GM10266 (cell line): ENCODE results near the gene HES6.
A peak's percentile ranks its signal among the peaks of the same experiment; 100 is the strongest.
"Not testable (repeated sequence)": the region's sequence is repeated elsewhere in the genome, so short reads cannot be mapped to it uniquely, and the experiment has no call there.

Experiments
- DNase-seq: peaks from one replicate; pipeline ENCODE4 v3.0.0; 2012; ENCODE audit errors: extremely low spot score
- CTCF ChIP-seq: IDR thresholded peaks from 2 replicates; pipeline ENCODE4 v1.5.1; 2012; ENCODE audit warnings: mild to moderate bottlenecking, low read depth; ENCODE audit not compliant: control insufficient read depth, insufficient read depth; ENCODE audit errors: missing control alignments

HES6 gene

GRCh38 chr2:238280083-238280825 is 40.4 kb upstream of the HES6 start:
- TF ChIP-seq CTCF: no peak
- no peak for DNase-seq

GRCh38 chr2:238279324-238279682 is 39.5 kb upstream of the HES6 start:
- no peak for TF ChIP-seq CTCF
- no peak for DNase-seq

GRCh38 chr2:238278626-238279323 is 38.9 kb upstream of the HES6 start:
- TF ChIP-seq CTCF: no peak
- DNase-seq: no peak

- no peak for DNase-seq
- peak; percentile 4 for TF ChIP-seq CTCF
Measured at GRCh38 chr2:238277695-238278094, 37.9 kb upstream of the HES6 start.

GRCh38 chr2:238274152-238274865 is 34.5 kb upstream of the HES6 start:
- DNase-seq: no peak
- no peak for TF ChIP-seq CTCF

GRCh38 chr2:238273433-238273832 is 33.6 kb upstream of the HES6 start:
- not testable (repeated sequence) for DNase-seq

GRCh38 chr2:238272156-238272555 is 32.3 kb upstream of the HES6 start:
- DNase-seq: no peak
- TF ChIP-seq CTCF: no peak

- not testable (repeated sequence) for DNase-seq
Measured at GRCh38 chr2:238271686-238272085, 31.8 kb upstream of the HES6 start.
